BJ (cell line): ENCODE measurements around the gene TRH. TPM values are rescaled to one million over a fixed set of nuclear protein-coding genes. Genes with fewer than 3 reads are reported as not detected.

Experiments
- CTCF ChIA-PET: fragments of 350-600 bp; formaldehyde crosslinking; extraction: SDS; loops from one replicate; lab custom pipeline; 2021; ENCODE audit warnings: antibody characterized with exemption, inconsistent platforms; lab: Yijun Ruan, JAX
- POLR2A ChIA-PET: fragments of 300-600 bp; sonication (Branson Sonifier 250); formaldehyde crosslinking; extraction: SDS; loops from one replicate; lab custom pipeline; 2021; ENCODE audit warnings: antibody characterized with exemption; lab: Charles Lee
- DNase-seq: peaks from one replicate; pipeline ENCODE4 v3.0.0-alpha.2; 2011; ENCODE audit warnings: low read depth
- H3K27me3 ChIP-seq: 2 replicates; pipeline ENCODE4 v1.6.0; 2011; ENCODE audit warnings: low read length; ENCODE audit not compliant: control insufficient read depth, insufficient read depth
- H3K36me3 ChIP-seq: 2 replicates; pipeline ENCODE4 v1.5.1; 2011; ENCODE audit warnings: low read length; ENCODE audit not compliant: control insufficient read depth, insufficient read depth
- H3K4me3 ChIP-seq: 2 replicates; pipeline ENCODE4 v1.5.1; 2011; ENCODE audit warnings: low read depth, mild to moderate bottlenecking, control low read depth, low read length
- polyA minus RNA-seq: library from RNA; depleted of rRNA, polyadenylated mRNA; stranded (reverse); fragments of >200 nt; gene quantifications from 2 replicates; pipeline ENCODE4 v1.2.3, GENCODE V29; 2011; rRNA and poly(A)+ RNA removed
- polyA plus RNA-seq: library from polyadenylated mRNA; depleted of rRNA; stranded (reverse); fragments of >200 nt; gene quantifications from 2 replicates; pipeline ENCODE4 v1.2.3, GENCODE V29; 2011; rRNA removed
- TF ChIP-seq, protein P1 (sequence below): IDR thresholded peaks from 2 replicates; pipeline ENCODE4 v1.5.1; 2011; ENCODE audit warnings: low read depth, mild to moderate bottlenecking, control low read depth, inconsistent platforms, low read length, moderate library complexity; ENCODE audit not compliant: insufficient read depth

TRH gene, protein sequence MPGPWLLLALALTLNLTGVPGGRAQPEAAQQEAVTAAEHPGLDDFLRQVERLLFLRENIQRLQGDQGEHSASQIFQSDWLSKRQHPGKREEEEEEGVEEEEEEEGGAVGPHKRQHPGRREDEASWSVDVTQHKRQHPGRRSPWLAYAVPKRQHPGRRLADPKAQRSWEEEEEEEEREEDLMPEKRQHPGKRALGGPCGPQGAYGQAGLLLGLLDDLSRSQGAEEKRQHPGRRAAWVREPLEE
- polyA plus RNA-seq (not detected in 2 replicates), polyA minus RNA-seq (not detected in 2 replicates)

DNA sequence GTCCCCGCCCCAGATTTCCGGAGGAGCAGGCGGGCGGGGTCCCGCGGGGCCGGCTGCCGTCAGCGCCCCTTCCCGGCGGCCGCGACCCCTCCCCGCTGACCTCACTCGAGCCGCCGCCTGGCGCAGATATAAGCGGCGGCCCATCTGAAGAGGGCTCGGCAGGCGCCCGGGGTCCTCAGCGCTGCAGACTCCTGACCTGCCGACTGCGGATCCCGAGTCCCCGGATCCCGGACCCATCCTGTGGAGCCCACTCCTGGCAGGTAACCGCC is at the start of gene TRH:
Gene TRH, plus strand, starts transcription at position 157 of the 269 bp plus-strand sequence. CDS start 1,097 bp downstream, outside the sequence.
- CTCF ChIA-PET: interaction anchor here (0.8 to 1.2 kb wide), 5 partner anchors 12 to 591 kb away, joined by 3 to 6 read pairs (median 3); no protein-coding TSS in a partner anchor
- peaks cover 60% of the 10 kb centered on the region for H3K27me3 ChIP-seq

GRCh38 chr3:129927072-129927471 is 47.4 kb upstream of the TRH start:
- TF ChIP-seq, protein P1, sequence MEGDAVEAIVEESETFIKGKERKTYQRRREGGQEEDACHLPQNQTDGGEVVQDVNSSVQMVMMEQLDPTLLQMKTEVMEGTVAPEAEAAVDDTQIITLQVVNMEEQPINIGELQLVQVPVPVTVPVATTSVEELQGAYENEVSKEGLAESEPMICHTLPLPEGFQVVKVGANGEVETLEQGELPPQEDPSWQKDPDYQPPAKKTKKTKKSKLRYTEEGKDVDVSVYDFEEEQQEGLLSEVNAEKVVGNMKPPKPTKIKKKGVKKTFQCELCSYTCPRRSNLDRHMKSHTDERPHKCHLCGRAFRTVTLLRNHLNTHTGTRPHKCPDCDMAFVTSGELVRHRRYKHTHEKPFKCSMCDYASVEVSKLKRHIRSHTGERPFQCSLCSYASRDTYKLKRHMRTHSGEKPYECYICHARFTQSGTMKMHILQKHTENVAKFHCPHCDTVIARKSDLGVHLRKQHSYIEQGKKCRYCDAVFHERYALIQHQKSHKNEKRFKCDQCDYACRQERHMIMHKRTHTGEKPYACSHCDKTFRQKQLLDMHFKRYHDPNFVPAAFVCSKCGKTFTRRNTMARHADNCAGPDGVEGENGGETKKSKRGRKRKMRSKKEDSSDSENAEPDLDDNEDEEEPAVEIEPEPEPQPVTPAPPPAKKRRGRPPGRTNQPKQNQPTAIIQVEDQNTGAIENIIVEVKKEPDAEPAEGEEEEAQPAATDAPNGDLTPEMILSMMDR: no peak
- no peaks in the 10 kb centered on the region for H3K36me3 ChIP-seq
- POLR2A ChIA-PET: no interaction called here
- CTCF ChIA-PET: interaction anchor here (0.8 to 7.0 kb wide), 4 partner anchors 15 to 38 kb away, joined by 3 to 24 read pairs (median 4); no protein-coding TSS in a partner anchor
- no peak overlapping the region for H3K4me3 ChIP-seq
- no peak for DNase-seq
- H3K27me3 ChIP-seq: peaks cover 4% of the 10 kb centered on the region

More for the DNA sequence above, at the start of gene TRH:
- H3K4me3 ChIP-seq: no peak within 1 kb of the TSS
- no peak for DNase-seq
- H3K36me3 ChIP-seq: no peaks in the 10 kb centered on the region
- TF ChIP-seq, protein P1: no peak
- POLR2A ChIA-PET: no interaction called here

- H3K4me3 ChIP-seq: no peak overlapping the region
- ChIA-PET POLR2A (interaction anchor here (0.5 kb wide), 1 partner anchor 351 kb away, joined by 5 read pairs; no protein-coding TSS in a partner anchor), CTCF (interaction anchor here (0.6 to 7.0 kb wide), 4 partner anchors 12 to 546 kb away, joined by 3 to 24 read pairs (median 4); no protein-coding TSS in a partner anchor)
- H3K36me3 ChIP-seq: no peaks in the 10 kb centered on the region
- DNase-seq: no peak
- TF ChIP-seq, protein P1: no peak
- peaks cover 5% of the 10 kb centered on the region for H3K27me3 ChIP-seq
Observed at GRCh38 chr3:129929383-129929782, 45.1 kb upstream of the TRH start.

DNA sequence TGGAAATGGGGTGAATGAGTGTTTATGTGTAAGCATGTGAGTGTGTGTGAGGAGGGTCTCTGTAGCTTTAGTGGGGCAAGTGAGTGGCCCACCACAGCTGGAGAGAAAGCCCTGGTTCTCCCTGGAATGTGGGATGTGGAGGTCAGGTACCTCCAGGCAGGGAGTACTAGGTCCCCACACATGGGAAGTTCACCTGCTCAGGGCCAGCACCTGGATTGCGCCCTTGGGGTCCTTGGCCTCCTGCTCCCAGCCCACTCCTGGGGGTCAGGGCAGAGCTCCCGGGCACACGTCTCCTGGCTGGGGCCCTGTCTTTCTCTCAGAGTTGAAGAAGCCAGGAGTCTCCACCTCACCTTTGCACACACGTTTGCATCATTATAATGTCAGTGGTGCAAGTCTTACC is 41.0 kb upstream of the TRH start:
- H3K4me3 ChIP-seq: no peak overlapping the region
- DNase-seq: no peak
- ChIA-PET CTCF (interaction anchor here (0.6 to 2.8 kb wide), 19 partner anchors 9 to 550 kb away, joined by 3 to 16 read pairs (median 5); no protein-coding TSS in a partner anchor), POLR2A (no interaction called here)
- TF ChIP-seq, protein P1: no peak
- no peaks in the 10 kb centered on the region for H3K36me3 ChIP-seq
- 0 out of 2 replicates have a peak, but pooled peaks cover 1% of the 10 kb centered on the region for H3K27me3 ChIP-seq

- 0 out of 2 replicates have a peak, but pooled peaks cover 1% of the 10 kb centered on the region for H3K27me3 ChIP-seq
- ChIA-PET CTCF (interaction anchor here (0.6 to 2.8 kb wide), 34 partner anchors 8 to 579 kb away, joined by 3 to 16 read pairs (median 3); no protein-coding TSS in a partner anchor), POLR2A (no interaction called here)
- no peaks in the 10 kb centered on the region for H3K36me3 ChIP-seq
- TF ChIP-seq, protein P1: peak; percentile 85
- no peak for DNase-seq
- H3K4me3 ChIP-seq: no peak overlapping the region
Observed at GRCh38 chr3:129934234-129935123, 40.0 kb upstream of the TRH start.
